Measurements from ENCODE around the gene NEUROD2. TPM values are rescaled to one million over a fixed set of nuclear protein-coding genes. Genes with fewer than 3 reads are reported as not detected.
A peak's percentile ranks its signal among the peaks of the same experiment; 100 is the strongest.

NEUROD2 gene
- total and polyA plus RNA-seq, 2 of the 13 experiments (the other 11 are each of a cell fraction or from before 2014, with no cell fraction given) = not detected

DNA sequence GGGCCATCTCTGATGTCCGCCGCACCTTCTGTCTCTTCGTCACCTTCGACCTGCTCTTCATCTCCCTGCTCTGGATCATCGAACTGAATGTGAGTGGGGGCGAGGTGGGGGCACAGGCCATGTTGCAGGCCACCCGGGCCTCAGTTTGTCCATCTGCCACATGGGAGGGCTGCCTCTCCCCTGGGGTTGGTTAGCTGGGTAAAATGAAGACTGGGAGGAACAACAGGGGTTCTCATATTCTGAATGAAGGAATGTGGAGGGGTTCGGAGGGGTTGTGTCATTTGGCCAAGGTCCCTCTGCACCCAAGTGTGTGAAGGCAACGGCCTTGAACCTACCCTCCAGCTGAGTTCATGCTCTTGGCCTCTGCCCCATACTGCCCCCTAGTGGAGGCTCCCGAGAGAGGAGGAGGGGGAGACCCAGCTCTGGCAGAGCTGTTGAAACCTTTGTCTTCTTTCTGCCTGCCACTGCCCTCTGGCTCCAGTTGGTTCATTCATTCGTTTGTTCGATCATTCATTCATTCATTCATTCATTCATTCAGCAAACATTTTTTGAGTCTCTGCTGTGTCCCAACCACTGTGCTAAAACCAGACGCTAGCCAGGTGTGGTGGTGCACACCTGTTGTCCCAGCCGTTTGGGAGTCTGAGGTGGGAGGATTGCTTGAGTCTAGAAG lies 46.1 kb upstream of the NEUROD2 start (continued):
- peak; percentile 47; the same call in 1 of the 2 replicates for TF ChIP-seq ZNF768 (CRISPR knock-in tag; IDR thresholded peaks at IDR 0.05)
- peak; percentile 82 to 84 for TF ChIP-seq NR2F1 (CRISPR knock-in tag; IDR thresholded peaks at IDR 0.05)
- TF ChIP-seq, protein P1, sequence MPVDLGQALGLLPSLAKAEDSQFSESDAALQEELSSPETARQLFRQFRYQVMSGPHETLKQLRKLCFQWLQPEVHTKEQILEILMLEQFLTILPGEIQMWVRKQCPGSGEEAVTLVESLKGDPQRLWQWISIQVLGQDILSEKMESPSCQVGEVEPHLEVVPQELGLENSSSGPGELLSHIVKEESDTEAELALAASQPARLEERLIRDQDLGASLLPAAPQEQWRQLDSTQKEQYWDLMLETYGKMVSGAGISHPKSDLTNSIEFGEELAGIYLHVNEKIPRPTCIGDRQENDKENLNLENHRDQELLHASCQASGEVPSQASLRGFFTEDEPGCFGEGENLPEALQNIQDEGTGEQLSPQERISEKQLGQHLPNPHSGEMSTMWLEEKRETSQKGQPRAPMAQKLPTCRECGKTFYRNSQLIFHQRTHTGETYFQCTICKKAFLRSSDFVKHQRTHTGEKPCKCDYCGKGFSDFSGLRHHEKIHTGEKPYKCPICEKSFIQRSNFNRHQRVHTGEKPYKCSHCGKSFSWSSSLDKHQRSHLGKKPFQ (CRISPR knock-in tag; IDR thresholded peaks at IDR 0.05; ENCODE audit: insufficient replicate concordance) = no peak
- TF ChIP-seq HHEX (CRISPR knock-in tag; IDR thresholded peaks at IDR 0.05) = no peak
- TF ChIP-seq, protein P2, sequence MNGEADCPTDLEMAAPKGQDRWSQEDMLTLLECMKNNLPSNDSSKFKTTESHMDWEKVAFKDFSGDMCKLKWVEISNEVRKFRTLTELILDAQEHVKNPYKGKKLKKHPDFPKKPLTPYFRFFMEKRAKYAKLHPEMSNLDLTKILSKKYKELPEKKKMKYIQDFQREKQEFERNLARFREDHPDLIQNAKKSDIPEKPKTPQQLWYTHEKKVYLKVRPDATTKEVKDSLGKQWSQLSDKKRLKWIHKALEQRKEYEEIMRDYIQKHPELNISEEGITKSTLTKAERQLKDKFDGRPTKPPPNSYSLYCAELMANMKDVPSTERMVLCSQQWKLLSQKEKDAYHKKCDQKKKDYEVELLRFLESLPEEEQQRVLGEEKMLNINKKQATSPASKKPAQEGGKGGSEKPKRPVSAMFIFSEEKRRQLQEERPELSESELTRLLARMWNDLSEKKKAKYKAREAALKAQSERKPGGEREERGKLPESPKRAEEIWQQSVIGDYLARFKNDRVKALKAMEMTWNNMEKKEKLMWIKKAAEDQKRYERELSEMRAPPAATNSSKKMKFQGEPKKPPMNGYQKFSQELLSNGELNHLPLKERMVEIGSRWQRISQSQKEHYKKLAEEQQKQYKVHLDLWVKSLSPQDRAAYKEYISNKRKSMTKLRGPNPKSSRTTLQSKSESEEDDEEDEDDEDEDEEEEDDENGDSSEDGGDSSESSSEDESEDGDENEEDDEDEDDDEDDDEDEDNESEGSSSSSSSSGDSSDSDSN (CRISPR knock-in tag; IDR thresholded peaks at IDR 0.05) = no peak; the same call in 1 of the 2 replicates
- TF ChIP-seq SIX4 (CRISPR knock-in tag; IDR thresholded peaks at IDR 0.05) = no peak
- no peak for TF ChIP-seq MBD4 (IDR thresholded peaks at IDR 0.05; ENCODE audit: borderline replicate concordance, low read length)
- TF ChIP-seq ZNF136 (CRISPR knock-in tag; IDR thresholded peaks at IDR 0.05; ENCODE audit: low read depth) = no peak
- TF ChIP-seq, protein P3, sequence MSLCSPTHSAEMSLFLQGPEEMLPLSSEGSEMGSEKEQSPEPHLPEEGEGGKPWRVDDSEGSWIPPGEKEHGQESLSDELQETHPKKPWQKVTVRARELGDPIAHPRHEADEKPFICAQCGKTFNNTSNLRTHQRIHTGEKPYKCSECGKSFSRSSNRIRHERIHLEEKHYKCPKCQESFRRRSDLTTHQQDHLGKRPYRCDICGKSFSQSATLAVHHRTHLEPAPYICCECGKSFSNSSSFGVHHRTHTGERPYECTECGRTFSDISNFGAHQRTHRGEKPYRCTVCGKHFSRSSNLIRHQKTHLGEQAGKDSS (CRISPR knock-in tag; IDR thresholded peaks at IDR 0.05; ENCODE audit: borderline replicate concordance, low read depth) = peak; percentile 72; the same call in 1 of the 2 replicates
- no peak for TF ChIP-seq TOPORS (CRISPR knock-in tag; IDR thresholded peaks at IDR 0.05)
- TF ChIP-seq REPIN1 (CRISPR knock-in tag; IDR thresholded peaks at IDR 0.05; ENCODE audit: borderline replicate concordance, low read depth) = peak; percentile 83; the same call in 1 of the 2 replicates
- TF ChIP-seq, protein P4, sequence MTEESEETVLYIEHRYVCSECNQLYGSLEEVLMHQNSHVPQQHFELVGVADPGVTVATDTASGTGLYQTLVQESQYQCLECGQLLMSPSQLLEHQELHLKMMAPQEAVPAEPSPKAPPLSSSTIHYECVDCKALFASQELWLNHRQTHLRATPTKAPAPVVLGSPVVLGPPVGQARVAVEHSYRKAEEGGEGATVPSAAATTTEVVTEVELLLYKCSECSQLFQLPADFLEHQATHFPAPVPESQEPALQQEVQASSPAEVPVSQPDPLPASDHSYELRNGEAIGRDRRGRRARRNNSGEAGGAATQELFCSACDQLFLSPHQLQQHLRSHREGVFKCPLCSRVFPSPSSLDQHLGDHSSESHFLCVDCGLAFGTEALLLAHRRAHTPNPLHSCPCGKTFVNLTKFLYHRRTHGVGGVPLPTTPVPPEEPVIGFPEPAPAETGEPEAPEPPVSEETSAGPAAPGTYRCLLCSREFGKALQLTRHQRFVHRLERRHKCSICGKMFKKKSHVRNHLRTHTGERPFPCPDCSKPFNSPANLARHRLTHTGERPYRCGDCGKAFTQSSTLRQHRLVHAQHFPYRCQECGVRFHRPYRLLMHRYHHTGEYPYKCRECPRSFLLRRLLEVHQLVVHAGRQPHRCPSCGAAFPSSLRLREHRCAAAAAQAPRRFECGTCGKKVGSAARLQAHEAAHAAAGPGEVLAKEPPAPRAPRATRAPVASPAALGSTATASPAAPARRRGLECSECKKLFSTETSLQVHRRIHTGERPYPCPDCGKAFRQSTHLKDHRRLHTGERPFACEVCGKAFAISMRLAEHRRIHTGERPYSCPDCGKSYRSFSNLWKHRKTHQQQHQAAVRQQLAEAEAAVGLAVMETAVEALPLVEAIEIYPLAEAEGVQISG (CRISPR knock-in tag; IDR thresholded peaks at IDR 0.05) = peak; percentile 54
- peak; percentile 46; the same call in 1 of the 2 replicates for TF ChIP-seq RCOR2 (CRISPR knock-in tag; IDR thresholded peaks at IDR 0.05)
- no peak for TF ChIP-seq ATF7 (IDR thresholded peaks at IDR 0.05)
- TF ChIP-seq ATF7 (CRISPR knock-in tag; IDR thresholded peaks at IDR 0.05) = 0 out of 2 replicates have a peak, but pooled peaks have one; percentile 47
- no peak for TF ChIP-seq ZSCAN29 (CRISPR knock-in tag; conservative IDR thresholded peaks at IDR 0.05)
- no peak; the same call in 1 of the 2 replicates for TF ChIP-seq ZNF891 (CRISPR knock-in tag; IDR thresholded peaks at IDR 0.05)
- peak; percentile 59; the same call in 1 of the 2 replicates for TF ChIP-seq HNF4G (IDR thresholded peaks at IDR 0.05; ENCODE audit: borderline replicate concordance, low read depth, low read length)
- TF ChIP-seq HNF4G (CRISPR knock-in tag; IDR thresholded peaks at IDR 0.05; ENCODE audit: borderline replicate concordance, low read depth) = peak; percentile 70; the same call in 1 of the 2 replicates
- TF ChIP-seq ZNF17 (CRISPR knock-in tag; IDR thresholded peaks at IDR 0.05) = no peak
- TF ChIP-seq, protein P5, sequence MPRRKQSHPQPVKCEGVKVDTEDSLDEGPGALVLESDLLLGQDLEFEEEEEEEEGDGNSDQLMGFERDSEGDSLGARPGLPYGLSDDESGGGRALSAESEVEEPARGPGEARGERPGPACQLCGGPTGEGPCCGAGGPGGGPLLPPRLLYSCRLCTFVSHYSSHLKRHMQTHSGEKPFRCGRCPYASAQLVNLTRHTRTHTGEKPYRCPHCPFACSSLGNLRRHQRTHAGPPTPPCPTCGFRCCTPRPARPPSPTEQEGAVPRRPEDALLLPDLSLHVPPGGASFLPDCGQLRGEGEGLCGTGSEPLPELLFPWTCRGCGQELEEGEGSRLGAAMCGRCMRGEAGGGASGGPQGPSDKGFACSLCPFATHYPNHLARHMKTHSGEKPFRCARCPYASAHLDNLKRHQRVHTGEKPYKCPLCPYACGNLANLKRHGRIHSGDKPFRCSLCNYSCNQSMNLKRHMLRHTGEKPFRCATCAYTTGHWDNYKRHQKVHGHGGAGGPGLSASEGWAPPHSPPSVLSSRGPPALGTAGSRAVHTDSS (CRISPR knock-in tag; conservative IDR thresholded peaks at IDR 0.05) = no peak

All from HepG2 (cell line).